ENCODE data around the gene ARMC9. TPM values are rescaled to one million over a fixed set of nuclear protein-coding genes. Genes with fewer than 3 reads are reported as not detected.

ARMC9 gene
- total RNA-seq, 1 experiment from 2014 or later: 23.4 TPM

DNA sequence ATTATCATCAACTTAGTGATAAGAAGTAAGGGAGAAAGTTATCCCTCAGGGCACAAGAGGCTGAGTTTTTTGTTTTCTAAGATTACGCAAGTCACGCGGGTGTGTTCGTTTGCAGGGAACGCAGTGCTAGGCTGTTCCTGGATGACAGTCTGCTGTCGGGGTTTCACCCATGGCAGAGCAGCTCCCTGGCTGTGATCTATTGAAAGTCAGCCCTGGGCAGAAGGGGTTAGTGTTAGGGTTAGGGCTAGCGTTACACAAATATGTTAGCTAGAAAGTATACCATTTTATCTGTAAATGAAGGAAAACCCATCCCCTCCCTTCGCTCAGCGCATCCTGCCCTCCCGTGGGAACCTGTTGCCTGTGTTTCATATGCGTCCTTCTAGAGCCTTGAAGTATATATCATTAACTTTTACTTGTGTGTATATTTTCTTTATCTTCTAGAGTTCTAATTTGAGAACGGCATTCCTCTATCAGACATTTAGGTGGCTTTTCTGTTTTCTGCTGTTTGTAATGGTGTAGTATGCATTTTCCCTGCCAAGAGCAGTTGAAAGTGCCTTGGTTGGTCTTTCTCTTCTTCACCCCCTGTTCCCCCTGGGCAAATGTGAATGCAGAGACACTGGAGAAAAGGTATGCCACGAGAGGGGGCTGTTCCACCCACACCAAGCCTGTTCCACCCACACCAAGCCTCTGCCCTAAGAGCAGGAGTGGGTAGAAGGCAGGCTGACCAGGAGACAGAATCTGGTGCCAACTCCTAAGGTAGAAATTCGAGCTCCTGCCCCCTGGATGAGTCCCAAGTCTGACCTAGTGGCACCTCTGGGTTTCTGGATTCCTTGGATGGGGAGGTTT is 47.0 kb downstream of the ARMC9 start:
- H3K4me2 ChIP-seq (ENCODE audit: low read length): no peak overlapping the region
- H3K9me2 ChIP-seq (replicated peaks; ENCODE audit: low read length): no peaks in the 10 kb centered on the region
- no TSS peak for BruUV-seq (replicated peaks)
- 0 out of 2 replicates have a peak, but pooled peaks cover 8% of the 10 kb centered on the region for H3K4me1 ChIP-seq (ENCODE audit: insufficient read depth, low read length)
- ChIA-PET CTCF (interaction anchor here (1.0 kb wide), 1 partner anchor 161 kb away, joined by 3 read pairs; no protein-coding TSS in a partner anchor), POLR2A (ENCODE audit: unreplicated experiment) (interaction anchor here (0.6 kb wide), 1 partner anchor 155 kb away, joined by 6 read pairs; no protein-coding TSS in a partner anchor)
- H4K20me1 ChIP-seq (ENCODE audit: low read length): no peaks in the 10 kb centered on the region
- no peaks in the 10 kb centered on the region for H3K27me3 ChIP-seq (ENCODE audit: low read length)
- H3K9ac ChIP-seq (ENCODE audit: low read length): no peak overlapping the region
- no peaks in the 10 kb centered on the region for H3K9me3 ChIP-seq (ENCODE audit: low read length)
- no peak overlapping the region for H3K4me3 ChIP-seq (ENCODE audit: low read length)
- TF ChIP-seq EZH2phosphoT487 (IDR thresholded peaks at IDR 0.05; ENCODE audit: borderline replicate concordance, low read length): no peak
- TF ChIP-seq, protein P1, sequence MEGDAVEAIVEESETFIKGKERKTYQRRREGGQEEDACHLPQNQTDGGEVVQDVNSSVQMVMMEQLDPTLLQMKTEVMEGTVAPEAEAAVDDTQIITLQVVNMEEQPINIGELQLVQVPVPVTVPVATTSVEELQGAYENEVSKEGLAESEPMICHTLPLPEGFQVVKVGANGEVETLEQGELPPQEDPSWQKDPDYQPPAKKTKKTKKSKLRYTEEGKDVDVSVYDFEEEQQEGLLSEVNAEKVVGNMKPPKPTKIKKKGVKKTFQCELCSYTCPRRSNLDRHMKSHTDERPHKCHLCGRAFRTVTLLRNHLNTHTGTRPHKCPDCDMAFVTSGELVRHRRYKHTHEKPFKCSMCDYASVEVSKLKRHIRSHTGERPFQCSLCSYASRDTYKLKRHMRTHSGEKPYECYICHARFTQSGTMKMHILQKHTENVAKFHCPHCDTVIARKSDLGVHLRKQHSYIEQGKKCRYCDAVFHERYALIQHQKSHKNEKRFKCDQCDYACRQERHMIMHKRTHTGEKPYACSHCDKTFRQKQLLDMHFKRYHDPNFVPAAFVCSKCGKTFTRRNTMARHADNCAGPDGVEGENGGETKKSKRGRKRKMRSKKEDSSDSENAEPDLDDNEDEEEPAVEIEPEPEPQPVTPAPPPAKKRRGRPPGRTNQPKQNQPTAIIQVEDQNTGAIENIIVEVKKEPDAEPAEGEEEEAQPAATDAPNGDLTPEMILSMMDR (conservative IDR thresholded peaks at IDR 0.05; ENCODE audit: low read depth, low read length): peak; percentile 58
- no peaks in the 10 kb centered on the region for H3K36me3 ChIP-seq (ENCODE audit: low read depth, low read length)
- no peak overlapping the region for H3K27ac ChIP-seq (ENCODE audit: low read length)
- H2AFZ ChIP-seq (ENCODE audit: low read length): no peak overlapping the region
- DNase-seq (peak; percentile 36), ATAC-seq (peak; percentile 53)
- intact Hi-C loops (cut with micrococcal nuclease): no loop called here
- no peaks in the 10 kb centered on the region for H3K79me2 ChIP-seq (ENCODE audit: low read length)
- no peaks in the 10 kb centered on the region for H3F3A ChIP-seq (ENCODE audit: low read length, unreplicated experiment)

DNA sequence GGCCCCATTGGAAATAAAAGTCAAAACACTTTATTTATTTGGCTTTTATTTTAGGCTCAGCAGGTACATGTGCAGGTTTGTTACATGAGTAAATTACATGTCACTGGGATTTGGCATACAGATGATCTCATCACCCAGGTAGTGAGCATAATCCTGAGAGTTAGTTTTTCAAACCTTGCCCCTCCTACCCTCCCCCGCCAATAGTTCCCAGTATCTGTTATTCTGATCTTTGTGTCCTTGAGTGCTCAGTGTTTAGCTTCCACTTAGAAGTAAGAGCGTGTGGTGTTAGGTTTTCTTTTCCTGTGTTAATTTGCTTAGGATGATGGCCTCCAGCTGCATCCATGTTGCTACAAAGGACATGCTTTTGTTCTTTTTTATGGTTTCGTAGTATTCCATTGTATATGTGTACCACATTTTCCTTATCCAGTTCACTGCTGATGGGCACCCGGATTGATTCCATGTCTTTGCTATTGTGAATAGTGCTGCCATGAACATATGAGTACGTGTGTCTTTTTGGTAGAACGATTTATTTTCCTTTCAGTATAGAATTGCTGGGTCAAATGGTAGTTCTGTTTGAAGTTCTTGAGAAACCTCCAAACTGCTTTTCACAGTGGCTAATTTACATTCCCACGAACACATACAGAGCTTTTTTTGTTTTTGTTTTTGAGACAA is 47.9 kb downstream of the ARMC9 start:
- Histone ChIP-seq H4K20me1 (ENCODE audit: low read length) (no peaks in the 10 kb centered on the region), H3K9me2 (replicated peaks; ENCODE audit: low read length) (no peaks in the 10 kb centered on the region), H3K36me3 (ENCODE audit: low read depth, low read length) (no peaks in the 10 kb centered on the region), H3K27me3 (ENCODE audit: low read length) (no peaks in the 10 kb centered on the region), H3F3A (ENCODE audit: low read length, unreplicated experiment) (no peaks in the 10 kb centered on the region), H3K27ac (ENCODE audit: low read length) (no peak overlapping the region), H2AFZ (ENCODE audit: low read length) (no peak overlapping the region), H3K9me3 (ENCODE audit: low read length) (no peaks in the 10 kb centered on the region), H3K79me2 (ENCODE audit: low read length) (no peaks in the 10 kb centered on the region), H3K4me2 (ENCODE audit: low read length) (no peak overlapping the region), H3K4me1 (ENCODE audit: insufficient read depth, low read length) (0 out of 2 replicates have a peak, but pooled peaks cover 8% of the 10 kb centered on the region), H3K9ac (ENCODE audit: low read length) (no peak overlapping the region), H3K4me3 (ENCODE audit: low read length) (no peak overlapping the region)
- ATAC-seq: no peak
- TF ChIP-seq, protein P1 (conservative IDR thresholded peaks at IDR 0.05; ENCODE audit: low read depth, low read length): no peak
- TF ChIP-seq EZH2 (IDR thresholded peaks at IDR 0.05; ENCODE audit: low read length, unreplicated experiment) (no peak), EZH2phosphoT487 (IDR thresholded peaks at IDR 0.05; ENCODE audit: borderline replicate concordance, low read length) (no peak)
- intact Hi-C loops (cut with micrococcal nuclease): no loop called here
- no peak for DNase-seq
- ChIA-PET CTCF (interaction anchor here (1.0 kb wide), 1 partner anchor 160 kb away, joined by 3 read pairs; no protein-coding TSS in a partner anchor), POLR2A (ENCODE audit: unreplicated experiment) (interaction anchor here (0.6 kb wide), 1 partner anchor 154 kb away, joined by 6 read pairs; no protein-coding TSS in a partner anchor)
- no TSS peak for BruUV-seq (replicated peaks)

Measured in PC-3 (cell line).